Inflammatory macrophage (primary cell): Measurements from ENCODE around the gene IL1A.

Experiments
- DNase-seq, 2 donors: peaks; one replicate each; pipeline ENCODE4 v3.0.0-alpha.2; 2020 to 2022

Gene IL1A

GRCh38 chr2:112725545-112726457, 58.5 kb downstream of the IL1A start:
- no peak for DNase-seq

GRCh38 chr2:112724591-112725525, 59.4 kb downstream of the IL1A start:
- peak; percentile 41 to 61 for DNase-seq

GRCh38 chr2:112723995-112724394, 60.3 kb downstream of the IL1A start:
- no peak for DNase-seq
